ENCODE results near the gene WEE2.

Gene WEE2

DNA sequence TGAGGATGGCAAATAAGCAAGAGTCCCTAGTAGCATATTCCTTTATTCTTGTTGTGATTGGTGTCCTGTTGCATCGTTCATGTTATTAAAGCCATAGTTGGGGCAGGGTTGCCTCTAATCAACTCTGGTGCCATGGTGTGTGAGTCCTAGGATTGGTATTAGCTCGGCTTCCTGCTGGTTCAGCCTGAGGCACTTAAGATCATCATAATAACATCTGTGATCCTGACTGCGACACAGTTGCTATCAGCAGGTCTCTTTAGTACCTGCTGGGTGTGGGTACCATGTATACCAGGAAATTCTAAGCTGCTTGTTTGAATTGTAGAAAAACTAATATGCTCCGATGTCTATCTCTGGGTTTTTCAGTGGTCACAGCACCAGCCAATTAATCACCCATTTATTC lies 1.6 kb downstream of the WEE2 start:
- no peak overlapping the region for H3K4me3 ChIP-seq (ENCODE audit: control insufficient read depth, low read depth, low read length)
- TF ChIP-seq, protein P1, sequence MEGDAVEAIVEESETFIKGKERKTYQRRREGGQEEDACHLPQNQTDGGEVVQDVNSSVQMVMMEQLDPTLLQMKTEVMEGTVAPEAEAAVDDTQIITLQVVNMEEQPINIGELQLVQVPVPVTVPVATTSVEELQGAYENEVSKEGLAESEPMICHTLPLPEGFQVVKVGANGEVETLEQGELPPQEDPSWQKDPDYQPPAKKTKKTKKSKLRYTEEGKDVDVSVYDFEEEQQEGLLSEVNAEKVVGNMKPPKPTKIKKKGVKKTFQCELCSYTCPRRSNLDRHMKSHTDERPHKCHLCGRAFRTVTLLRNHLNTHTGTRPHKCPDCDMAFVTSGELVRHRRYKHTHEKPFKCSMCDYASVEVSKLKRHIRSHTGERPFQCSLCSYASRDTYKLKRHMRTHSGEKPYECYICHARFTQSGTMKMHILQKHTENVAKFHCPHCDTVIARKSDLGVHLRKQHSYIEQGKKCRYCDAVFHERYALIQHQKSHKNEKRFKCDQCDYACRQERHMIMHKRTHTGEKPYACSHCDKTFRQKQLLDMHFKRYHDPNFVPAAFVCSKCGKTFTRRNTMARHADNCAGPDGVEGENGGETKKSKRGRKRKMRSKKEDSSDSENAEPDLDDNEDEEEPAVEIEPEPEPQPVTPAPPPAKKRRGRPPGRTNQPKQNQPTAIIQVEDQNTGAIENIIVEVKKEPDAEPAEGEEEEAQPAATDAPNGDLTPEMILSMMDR (IDR thresholded peaks at IDR 0.05; ENCODE audit: control insufficient read depth, insufficient read depth, low read depth, low read length, missing control alignments) = no peak
- DNase-seq (ENCODE audit: low read depth) = no peak

DNA sequence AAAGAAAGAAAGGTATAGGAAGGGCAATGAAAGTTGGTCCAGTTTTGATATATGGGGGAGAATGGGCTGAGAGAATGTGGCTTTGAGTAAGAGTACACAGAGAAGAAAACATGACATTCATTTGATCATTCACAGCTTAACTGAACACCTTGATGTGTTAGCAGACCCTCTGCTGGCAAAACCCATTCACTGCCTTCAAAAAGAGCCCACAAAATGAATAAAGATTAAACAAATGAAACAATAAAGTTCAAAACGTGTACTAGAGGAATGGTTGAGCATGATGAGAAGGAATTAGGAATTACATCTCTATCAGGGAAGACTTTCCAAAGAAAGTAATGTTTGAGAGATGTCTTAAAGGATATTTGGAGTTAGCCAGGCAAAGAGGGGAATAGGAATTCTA lies 2.1 kb downstream of the WEE2 start:
- TF ChIP-seq, protein P1 (IDR thresholded peaks at IDR 0.05; ENCODE audit: control insufficient read depth, insufficient read depth, low read depth, low read length, missing control alignments) = no peak
- H3K4me3 ChIP-seq (ENCODE audit: control insufficient read depth, low read depth, low read length) = no peak overlapping the region
- DNase-seq (ENCODE audit: low read depth) = no peak

DNA sequence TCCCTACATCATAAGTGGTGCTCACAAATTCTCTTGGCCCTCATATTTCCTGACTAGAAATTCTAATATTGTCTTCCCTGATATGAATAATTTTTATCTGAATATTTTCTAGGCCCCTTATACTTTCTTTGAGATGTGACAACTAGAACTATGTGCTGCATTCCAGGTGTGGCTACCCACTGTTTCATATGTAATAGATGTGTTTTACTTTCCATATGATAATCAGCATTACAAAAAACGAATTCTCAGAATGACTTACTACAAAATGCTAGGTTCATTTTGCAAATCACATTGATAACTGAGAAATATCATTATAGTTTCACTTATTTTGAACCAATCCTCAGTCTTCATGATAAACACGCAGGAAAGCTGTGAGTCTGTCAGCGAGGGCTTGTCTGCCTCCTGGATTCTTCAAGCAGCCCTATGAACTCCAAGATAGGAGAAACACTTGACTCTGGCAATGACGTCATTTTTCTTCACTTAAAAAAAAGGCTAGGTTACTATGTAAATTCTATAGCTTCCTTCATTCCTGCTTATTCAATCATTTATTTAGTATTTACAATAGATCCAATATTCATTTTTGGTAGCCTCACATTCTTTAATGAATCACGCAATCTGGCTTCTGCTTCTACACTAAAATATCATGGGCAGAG lies 4.6 kb downstream of the WEE2 start:
- H3K4me3 ChIP-seq (ENCODE audit: control insufficient read depth, low read depth, low read length) = no peak overlapping the region
- TF ChIP-seq, protein P1 (IDR thresholded peaks at IDR 0.05; ENCODE audit: control insufficient read depth, insufficient read depth, low read depth, low read length, missing control alignments) = no peak
- DNase-seq (ENCODE audit: low read depth) = no peak

DNA sequence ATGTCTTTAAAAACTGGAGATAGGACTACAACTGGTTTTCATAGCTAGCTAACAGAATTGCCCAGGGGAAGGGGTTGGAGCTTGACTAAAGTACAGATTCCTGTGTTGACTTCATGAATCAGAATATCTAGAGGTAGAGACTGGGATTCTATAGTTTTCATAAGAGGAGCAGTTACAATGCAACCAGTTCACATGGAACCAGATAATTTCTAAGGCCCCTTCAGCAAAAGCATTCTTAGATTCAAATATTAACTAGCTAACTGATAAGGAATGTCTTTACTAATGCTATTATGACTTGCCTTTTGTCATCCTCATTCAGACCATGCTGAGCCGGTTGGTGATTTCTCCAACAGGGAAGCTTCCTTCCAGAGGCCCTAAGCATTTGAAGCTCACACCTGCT lies 5.7 kb downstream of the WEE2 start:
- TF ChIP-seq, protein P1 (IDR thresholded peaks at IDR 0.05; ENCODE audit: control insufficient read depth, insufficient read depth, low read depth, low read length, missing control alignments) = no peak

DNA sequence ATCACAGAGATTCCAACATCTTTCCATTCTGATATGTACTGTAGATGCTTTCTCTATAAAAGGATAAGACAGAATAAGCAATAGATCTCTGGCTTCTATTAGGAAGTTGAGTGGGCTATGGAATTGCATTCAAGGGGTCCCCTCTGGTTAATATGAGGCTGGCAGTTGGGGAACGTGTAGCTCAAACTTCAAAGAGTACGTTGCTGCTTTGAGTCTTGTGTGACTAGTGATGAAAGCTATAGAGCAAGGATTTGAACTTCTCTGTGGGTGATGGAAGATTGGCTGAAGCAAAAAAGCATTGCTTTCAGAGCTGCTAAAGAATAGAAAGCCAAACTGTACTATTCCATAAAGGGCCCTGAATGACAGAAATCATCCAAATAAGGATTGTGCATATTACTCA lies 6.4 kb downstream of the WEE2 start:
- H3K4me3 ChIP-seq (ENCODE audit: control insufficient read depth, low read depth, low read length) = no peak overlapping the region
- DNase-seq (ENCODE audit: low read depth) = no peak
- TF ChIP-seq, protein P1 (IDR thresholded peaks at IDR 0.05; ENCODE audit: control insufficient read depth, insufficient read depth, low read depth, low read length, missing control alignments) = no peak

More for the DNA sequence above, 5.7 kb downstream of the WEE2 start:
- no peak for DNase-seq (ENCODE audit: low read depth)
- no peak overlapping the region for H3K4me3 ChIP-seq (ENCODE audit: control insufficient read depth, low read depth, low read length)

DNA sequence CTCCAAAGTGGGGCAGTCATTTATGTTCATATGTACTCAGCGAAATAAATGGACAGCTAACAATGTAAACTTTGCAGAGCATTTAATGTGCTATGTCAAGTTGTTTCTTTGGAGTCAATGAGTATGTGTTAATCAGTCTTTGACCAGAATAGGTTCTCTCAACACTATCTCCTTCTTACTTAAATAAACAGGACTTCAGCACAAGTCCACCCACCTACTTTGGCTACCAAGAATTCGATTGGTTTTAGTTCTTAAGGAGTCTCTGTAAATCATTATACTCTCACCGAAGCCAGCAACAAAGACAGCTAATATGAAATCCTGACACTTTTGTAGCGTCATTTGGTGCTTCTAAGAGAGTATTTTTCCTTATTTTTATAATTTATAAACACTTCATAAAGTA lies 6.9 kb downstream of the WEE2 start:
- no peak for DNase-seq (ENCODE audit: low read depth)
- TF ChIP-seq, protein P1 (IDR thresholded peaks at IDR 0.05; ENCODE audit: control insufficient read depth, insufficient read depth, low read depth, low read length, missing control alignments) = no peak
- no peak overlapping the region for H3K4me3 ChIP-seq (ENCODE audit: control insufficient read depth, low read depth, low read length)

Measured in AG09309 (cell line).